ENCODE results near the gene ASTL.
"Not testable (repeated sequence)": the region's sequence is repeated elsewhere in the genome, so short reads cannot be mapped to it uniquely, and the experiment has no call there.

The ASTL gene

GRCh38 chr2:96161898-96162297 is 23.6 kb upstream of the ASTL start:
- ChIA-PET POLR2A (ENCODE audit: low non-redundant PET) (no interaction called here), CTCF (no interaction called here)
- no peak overlapping the region for H3K27ac ChIP-seq
- no peak for TF ChIP-seq CTCF (conservative IDR thresholded peaks at IDR 0.05; ENCODE audit: low read depth)
- DNase-seq (ENCODE audit: low spot score): no peak

GRCh38 chr2:96160366-96160765 is 22.1 kb upstream of the ASTL start:
- CTCF ChIA-PET: interaction anchor here (0.7 to 1.4 kb wide), 2 partner anchors 14 to 94 kb away, joined by 3 to 4 read pairs; no protein-coding TSS in a partner anchor
- POLR2A ChIA-PET (ENCODE audit: low non-redundant PET): not testable (repeated sequence)

GRCh38 chr2:96159084-96159830 is 21.0 kb upstream of the ASTL start:
- ChIA-PET POLR2A (ENCODE audit: low non-redundant PET) (no interaction called here), CTCF (interaction anchor here (1.4 kb wide), 1 partner anchor 15 kb away, joined by 4 read pairs; no protein-coding TSS in a partner anchor)
- DNase-seq (ENCODE audit: low spot score): no peak
- no peak for TF ChIP-seq CTCF (conservative IDR thresholded peaks at IDR 0.05; ENCODE audit: low read depth)
- no peak overlapping the region for H3K27ac ChIP-seq

More at GRCh38 chr2:96160366-96160765, 22.1 kb upstream of the ASTL start:
- not testable (repeated sequence) for DNase-seq (ENCODE audit: low spot score); H3K27ac ChIP-seq

- H3K27ac ChIP-seq: no peak overlapping the region
- no peak for DNase-seq (ENCODE audit: low spot score)
- no peak for TF ChIP-seq CTCF (conservative IDR thresholded peaks at IDR 0.05; ENCODE audit: low read depth)
- POLR2A ChIA-PET (ENCODE audit: low non-redundant PET): no interaction called here
- CTCF ChIA-PET: interaction anchor here (1.4 kb wide), 1 partner anchor 16 kb away, joined by 6 read pairs; no protein-coding TSS in a partner anchor
Measured at GRCh38 chr2:96158554-96158940, 20.2 kb upstream of the ASTL start.

GRCh38 chr2:96157649-96158553 is 19.6 kb upstream of the ASTL start:
- no peak overlapping the region for H3K27ac ChIP-seq
- DNase-seq (ENCODE audit: low spot score): no peak
- no peak for TF ChIP-seq CTCF (conservative IDR thresholded peaks at IDR 0.05; ENCODE audit: low read depth)
- POLR2A ChIA-PET (ENCODE audit: low non-redundant PET): no interaction called here
- CTCF ChIA-PET: interaction anchor here (0.8 to 1.4 kb wide), 2 partner anchors 16 to 19 kb away, joined by 3 to 6 read pairs; partner anchors contain the start of gene ASTL

DNA sequence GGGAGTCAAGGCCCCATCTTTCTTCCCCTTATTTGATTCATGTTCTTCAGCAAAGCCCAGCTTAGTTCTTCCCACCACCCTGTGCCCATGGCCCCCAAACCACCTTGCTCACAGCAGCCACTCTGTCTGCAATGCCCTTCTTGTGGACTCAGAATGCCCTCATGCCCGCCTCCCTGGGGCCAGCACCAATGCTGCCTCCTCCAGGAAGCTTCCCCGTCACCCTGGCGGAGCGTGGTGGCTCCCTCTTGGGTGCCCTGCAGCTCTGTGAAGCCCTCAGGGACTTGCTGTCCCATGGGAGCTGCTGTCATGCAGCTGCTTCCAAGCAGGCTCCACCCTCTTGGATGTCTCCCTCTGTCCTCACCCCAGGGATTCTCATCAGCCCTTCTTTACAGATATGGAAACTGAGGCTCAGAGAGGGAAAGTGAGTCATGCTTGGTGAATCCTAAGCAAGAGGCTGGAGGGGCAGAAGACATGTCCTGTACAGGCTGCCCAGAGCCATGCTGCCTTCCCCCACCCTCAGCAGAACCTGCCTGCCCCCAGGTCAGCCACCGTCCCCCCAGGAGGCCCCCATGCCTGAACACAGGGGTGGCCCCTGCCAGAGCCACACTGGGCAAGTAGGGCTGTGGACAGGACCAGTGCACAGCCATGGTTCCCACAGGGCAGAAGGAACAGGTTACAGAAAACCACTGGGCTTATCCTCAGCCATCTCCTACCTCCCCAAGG is 18.8 kb upstream of the ASTL start:
- TF ChIP-seq CTCF (conservative IDR thresholded peaks at IDR 0.05; ENCODE audit: low read depth): no peak
- ChIA-PET POLR2A (ENCODE audit: low non-redundant PET) (no interaction called here), CTCF (no interaction called here)
- DNase-seq (ENCODE audit: low spot score): no peak
- H3K27ac ChIP-seq: no peak overlapping the region
